Left hindlimb (tissue), 1 donor: ENCODE results near the gene AS3MT.
"Not testable (repeated sequence)": the region's sequence is repeated elsewhere in the genome, so short reads cannot be mapped to it uniquely, and the experiment has no call there.

Experiments used
- DNase-seq: peaks from one replicate; pipeline ENCODE4 v3.0.0-alpha.2; 2018

AS3MT gene

GRCh38 chr10:102869258-102870198 lies at the start of gene AS3MT:
TSS of gene AS3MT (plus strand) at chr10:102869470. CDS start at chr10:102869593, 123 bp downstream.
- DNase-seq = peak; percentile 74

- DNase-seq = not testable (repeated sequence)
Measured at GRCh38 chr10:102820008-102820407, 49.3 kb upstream of the AS3MT start.

GRCh38 chr10:102822222-102822621 lies 47.0 kb upstream of the AS3MT start:
- DNase-seq = no peak

GRCh38 chr10:102824664-102825063 lies 44.6 kb upstream of the AS3MT start:
- DNase-seq = no peak

- no peak for DNase-seq
Measured at GRCh38 chr10:102826148-102826796, 43.0 kb upstream of the AS3MT start.

- DNase-seq = no peak
Measured at GRCh38 chr10:102827597-102827975, 41.7 kb upstream of the AS3MT start.

- no peak for DNase-seq
Measured at GRCh38 chr10:102831322-102832071, 37.8 kb upstream of the AS3MT start.

GRCh38 chr10:102832248-102832647 lies 37.0 kb upstream of the AS3MT start:
- DNase-seq = no peak

- DNase-seq = no peak
Measured at GRCh38 chr10:102832987-102833386, 36.3 kb upstream of the AS3MT start.

GRCh38 chr10:102834143-102834542 lies 35.1 kb upstream of the AS3MT start:
- DNase-seq = no peak

GRCh38 chr10:102835007-102835482 lies 34.2 kb upstream of the AS3MT start:
- peak; percentile 76 for DNase-seq

- DNase-seq = no peak
Measured at GRCh38 chr10:102837230-102837721, 32.0 kb upstream of the AS3MT start, which contains the start of gene CYP17A1. TSS of gene CYP17A1 (minus strand) at chr10:102837413. CDS start at chr10:102837361, 52 bp downstream.

GRCh38 chr10:102838276-102838927 lies 30.9 kb upstream of the AS3MT start:
- DNase-seq = not testable (repeated sequence)

GRCh38 chr10:102841827-102842345 lies 27.4 kb upstream of the AS3MT start:
- no peak for DNase-seq

- not testable (repeated sequence) for DNase-seq
Measured at GRCh38 chr10:102843139-102843538, 26.1 kb upstream of the AS3MT start.

- DNase-seq = not testable (repeated sequence)
Measured at GRCh38 chr10:102844190-102844776, 25.0 kb upstream of the AS3MT start.

- no peak for DNase-seq
Measured at GRCh38 chr10:102845352-102845902, 23.8 kb upstream of the AS3MT start.

GRCh38 chr10:102850025-102850518 lies 19.2 kb upstream of the AS3MT start:
- DNase-seq = no peak

GRCh38 chr10:102853237-102853636 lies 16.0 kb upstream of the AS3MT start:
- not testable (repeated sequence) for DNase-seq

GRCh38 chr10:102855731-102856436 lies 13.4 kb upstream of the AS3MT start:
- not testable (repeated sequence) for DNase-seq
